ENCODE measurements around the gene SMCO4.

The SMCO4 gene

DNA sequence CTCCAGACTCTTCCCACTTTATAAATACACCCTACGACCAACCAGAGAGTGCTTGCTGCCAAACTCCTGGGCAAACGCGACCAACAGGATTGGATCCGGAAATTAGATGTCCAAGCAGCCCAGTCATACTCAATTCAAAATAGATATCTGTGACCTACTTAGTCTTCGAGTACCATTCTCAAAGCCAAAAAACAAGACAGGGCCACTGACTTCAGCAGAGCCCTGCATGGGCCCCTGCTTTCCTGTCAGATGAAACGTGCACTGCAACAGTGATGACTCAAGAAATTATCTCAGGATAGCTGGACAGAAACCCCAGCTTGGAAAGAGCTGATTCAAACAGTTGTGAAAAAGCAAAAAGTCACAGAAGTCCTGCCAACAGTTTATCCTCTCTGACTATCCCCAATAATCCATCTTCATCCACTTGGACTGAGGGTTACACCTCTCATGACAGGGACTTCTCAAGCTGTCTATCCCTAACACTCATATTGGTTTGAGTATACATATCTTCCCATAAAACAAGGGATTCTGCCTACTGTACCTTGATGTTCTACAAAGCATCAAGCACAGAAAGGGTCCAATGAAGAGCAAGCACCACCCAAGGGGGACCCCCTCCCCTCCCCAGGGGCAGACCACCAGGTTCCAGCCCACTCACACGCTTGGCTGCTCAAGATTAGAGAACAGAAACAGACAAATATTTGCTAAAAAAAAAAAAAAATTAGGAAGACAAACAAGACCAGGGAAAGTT lies 17.4 kb downstream of the SMCO4 start:
- H3K4me3 ChIP-seq (ENCODE audit: control insufficient read depth, low read depth, low read length): no peak overlapping the region
- no peak for DNase-seq (ENCODE audit: low read depth)
- TF ChIP-seq, protein P1, sequence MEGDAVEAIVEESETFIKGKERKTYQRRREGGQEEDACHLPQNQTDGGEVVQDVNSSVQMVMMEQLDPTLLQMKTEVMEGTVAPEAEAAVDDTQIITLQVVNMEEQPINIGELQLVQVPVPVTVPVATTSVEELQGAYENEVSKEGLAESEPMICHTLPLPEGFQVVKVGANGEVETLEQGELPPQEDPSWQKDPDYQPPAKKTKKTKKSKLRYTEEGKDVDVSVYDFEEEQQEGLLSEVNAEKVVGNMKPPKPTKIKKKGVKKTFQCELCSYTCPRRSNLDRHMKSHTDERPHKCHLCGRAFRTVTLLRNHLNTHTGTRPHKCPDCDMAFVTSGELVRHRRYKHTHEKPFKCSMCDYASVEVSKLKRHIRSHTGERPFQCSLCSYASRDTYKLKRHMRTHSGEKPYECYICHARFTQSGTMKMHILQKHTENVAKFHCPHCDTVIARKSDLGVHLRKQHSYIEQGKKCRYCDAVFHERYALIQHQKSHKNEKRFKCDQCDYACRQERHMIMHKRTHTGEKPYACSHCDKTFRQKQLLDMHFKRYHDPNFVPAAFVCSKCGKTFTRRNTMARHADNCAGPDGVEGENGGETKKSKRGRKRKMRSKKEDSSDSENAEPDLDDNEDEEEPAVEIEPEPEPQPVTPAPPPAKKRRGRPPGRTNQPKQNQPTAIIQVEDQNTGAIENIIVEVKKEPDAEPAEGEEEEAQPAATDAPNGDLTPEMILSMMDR (IDR thresholded peaks at IDR 0.05; ENCODE audit: control insufficient read depth, insufficient read depth, low read depth, low read length, missing control alignments): no peak

DNA sequence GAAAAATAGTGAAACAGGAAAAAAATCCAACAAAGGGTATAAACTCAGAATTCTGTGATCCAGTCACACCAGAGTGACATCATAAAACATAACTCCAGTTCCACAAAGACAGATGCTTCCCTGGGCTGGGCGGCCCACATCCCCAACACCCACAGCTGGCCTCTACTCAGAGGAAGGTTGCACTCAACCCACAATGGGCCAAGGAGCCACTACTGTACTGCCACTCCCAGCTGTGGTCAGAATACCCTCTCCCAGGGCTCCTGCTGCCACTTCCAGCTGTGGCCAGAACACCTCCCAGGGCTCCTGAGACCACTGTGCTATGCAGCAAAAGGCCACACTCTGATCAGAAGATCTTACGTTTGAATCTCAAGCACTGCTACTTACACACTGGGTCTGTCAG lies 18.3 kb downstream of the SMCO4 start:
- no peak overlapping the region for H3K4me3 ChIP-seq (ENCODE audit: control insufficient read depth, low read depth, low read length)
- TF ChIP-seq, protein P1 (IDR thresholded peaks at IDR 0.05; ENCODE audit: control insufficient read depth, insufficient read depth, low read depth, low read length, missing control alignments): no peak
- DNase-seq (ENCODE audit: low read depth): no peak

DNA sequence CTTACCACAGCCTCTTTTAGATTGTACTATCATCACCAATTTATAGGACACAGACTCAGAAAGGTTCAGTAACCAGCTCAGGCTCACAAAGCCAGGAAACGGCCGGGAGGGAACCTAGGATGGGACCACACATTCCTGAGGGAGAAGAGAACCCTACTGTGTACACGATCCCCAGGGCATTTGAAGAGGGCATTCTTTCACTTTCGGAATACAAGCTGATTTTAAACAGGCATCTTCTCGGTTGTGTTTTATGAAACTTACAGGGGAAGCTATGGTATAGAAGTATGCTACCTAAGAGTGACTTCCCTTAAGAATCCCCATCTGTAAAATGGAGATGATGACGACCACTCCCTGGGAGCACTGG lies 19.0 kb downstream of the SMCO4 start:
- TF ChIP-seq, protein P1 (IDR thresholded peaks at IDR 0.05; ENCODE audit: control insufficient read depth, insufficient read depth, low read depth, low read length, missing control alignments): no peak
- DNase-seq (ENCODE audit: low read depth): no peak
- H3K4me3 ChIP-seq (ENCODE audit: control insufficient read depth, low read depth, low read length): no peak overlapping the region

- no peak overlapping the region for H3K4me3 ChIP-seq (ENCODE audit: control insufficient read depth, low read depth, low read length)
- no peak for DNase-seq (ENCODE audit: low read depth)
- TF ChIP-seq, protein P1 (IDR thresholded peaks at IDR 0.05; ENCODE audit: control insufficient read depth, insufficient read depth, low read depth, low read length, missing control alignments): no peak
Observed at GRCh38 chr11:93520726-93521509, 22.3 kb downstream of the SMCO4 start.

- no peak overlapping the region for H3K4me3 ChIP-seq (ENCODE audit: control insufficient read depth, low read depth, low read length)
- DNase-seq (ENCODE audit: low read depth): no peak
- TF ChIP-seq, protein P1 (IDR thresholded peaks at IDR 0.05; ENCODE audit: control insufficient read depth, insufficient read depth, low read depth, low read length, missing control alignments): no peak
Observed at GRCh38 chr11:93519179-93519578, 24.0 kb downstream of the SMCO4 start.

DNA sequence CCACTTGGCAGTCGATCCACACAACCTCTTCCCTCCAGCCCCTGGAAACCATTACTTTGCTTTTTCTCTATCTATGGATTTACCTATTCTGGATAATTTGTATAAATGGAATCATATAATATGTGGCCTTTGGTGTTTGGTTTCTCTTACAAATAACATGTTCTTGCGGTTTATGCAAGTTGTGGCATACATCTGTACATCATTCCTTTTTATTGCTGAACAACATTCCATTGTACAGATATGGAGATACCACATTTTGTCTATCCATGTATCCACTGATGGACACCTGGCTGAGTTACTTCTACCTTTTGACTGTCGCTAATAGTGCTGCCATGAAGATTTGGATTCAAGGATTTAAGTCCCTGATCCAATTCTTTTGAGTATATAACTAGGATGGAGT lies 25.1 kb downstream of the SMCO4 start:
- H3K4me3 ChIP-seq (ENCODE audit: control insufficient read depth, low read depth, low read length): no peak overlapping the region
- TF ChIP-seq, protein P1 (IDR thresholded peaks at IDR 0.05; ENCODE audit: control insufficient read depth, insufficient read depth, low read depth, low read length, missing control alignments): no peak
- no peak for DNase-seq (ENCODE audit: low read depth)
